HepG2 (cell line): ENCODE measurements around the gene ALDH1L2. TPM values are rescaled to one million over a fixed set of nuclear protein-coding genes. Genes with fewer than 3 reads are reported as not detected.

Experiments
- ARID2 ChIP-seq: sonication (generic); formaldehyde crosslinking; IDR thresholded peaks from 2 replicates; pipeline ENCODE4 v1.8.1; 2022; ENCODE audit warnings: mild to moderate bottlenecking, missing genetic modification reagents, borderline replicate concordance
- CENPBD1 ChIP-seq: sonication (generic); formaldehyde crosslinking; IDR thresholded peaks from 2 replicates; pipeline ENCODE4 v1.8.0; 2022; ENCODE audit warnings: missing genetic modification reagents, low read depth, mild to moderate bottlenecking, borderline replicate concordance
- CHD4 ChIP-seq: fragments of 200-600 bp; sonication (generic); IDR thresholded peaks from 2 replicates; pipeline ENCODE4 v1.7.0; 2017; ENCODE audit warnings: mild to moderate bottlenecking, low read length, borderline replicate concordance
- CREM ChIP-seq, 2 experiments: sonication (generic) in 1 of 2; formaldehyde crosslinking in 1 of 2; IDR thresholded peaks; 2 replicates each; pipeline versions ENCODE4 v1.4.0 to v1.6.1; 2016 to 2020; ENCODE audit warnings: antibody characterized with exemption in 1 of 2, mild to moderate bottlenecking in 1 of 2, missing genetic modification reagents in 1 of 2
- ETV5 ChIP-seq: IDR thresholded peaks from 2 replicates; pipeline ENCODE4 v1.6.1; 2018; ENCODE audit warnings: missing biosample characterization, missing genetic modification reagents, inconsistent platforms, borderline replicate concordance
- ETV6 ChIP-seq: sonication (generic); formaldehyde crosslinking; conservative IDR thresholded peaks from 2 replicates; pipeline ENCODE4 v1.4.0; 2020; ENCODE audit warnings: missing genetic modification reagents
- HOXA5 ChIP-seq: sonication (generic); formaldehyde crosslinking; IDR thresholded peaks from 2 replicates; pipeline ENCODE4 v1.4.0; 2020; ENCODE audit warnings: missing genetic modification reagents
- RFX1 ChIP-seq: fragments of 450-650 bp; IDR thresholded peaks from 2 replicates; pipeline ENCODE4 v1.6.1; 2017
- SMAD3 ChIP-seq: sonication (generic); formaldehyde crosslinking; IDR thresholded peaks from 2 replicates; pipeline ENCODE4 v1.4.0; 2020; ENCODE audit warnings: missing genetic modification reagents
- SSRP1 ChIP-seq: IDR thresholded peaks from 2 replicates; pipeline ENCODE4 v1.6.1; 2016; ENCODE audit warnings: control low read depth
- TRIM24 ChIP-seq: sonication (generic); formaldehyde crosslinking; IDR thresholded peaks from 2 replicates; pipeline ENCODE4 v1.8.0; 2022; ENCODE audit warnings: mild to moderate bottlenecking, missing genetic modification reagents
- YEATS2 ChIP-seq: sonication (generic); formaldehyde crosslinking; IDR thresholded peaks from 2 replicates; pipeline ENCODE4 v1.4.0; 2020; ENCODE audit warnings: missing genetic modification reagents, borderline replicate concordance
- ZFP36L2 ChIP-seq: sonication (generic); formaldehyde crosslinking; IDR thresholded peaks from 2 replicates; pipeline ENCODE4 v1.4.0; 2020; ENCODE audit warnings: missing genetic modification reagents
- ZKSCAN1 ChIP-seq: fragments of 150-350 bp; IDR thresholded peaks from 2 replicates; pipeline ENCODE4 v1.6.1; 2014; ENCODE audit warnings: low read length
- ZKSCAN8 ChIP-seq: IDR thresholded peaks from 2 replicates; pipeline ENCODE4 v1.6.1; 2016; ENCODE audit warnings: borderline replicate concordance, missing genetic modification reagents, missing compliant biosample characterization
- ZNF17 ChIP-seq: sonication (generic); formaldehyde crosslinking; IDR thresholded peaks from 2 replicates; pipeline ENCODE4 v1.5.0; 2020; ENCODE audit warnings: mild to moderate bottlenecking, missing genetic modification reagents
- ZNF205 ChIP-seq: IDR thresholded peaks from 2 replicates; pipeline ENCODE4 v1.6.1; 2018; ENCODE audit warnings: missing biosample characterization, missing genetic modification reagents
- ZNF510 ChIP-seq: sonication (generic); formaldehyde crosslinking; IDR thresholded peaks from 2 replicates; pipeline ENCODE4 v1.4.0; 2020; ENCODE audit warnings: low read depth, mild to moderate bottlenecking, missing genetic modification reagents
- ZNF530 ChIP-seq: sonication (generic); formaldehyde crosslinking; IDR thresholded peaks from 2 replicates; pipeline ENCODE4 v1.5.0; 2020; ENCODE audit warnings: low read depth, mild to moderate bottlenecking, missing genetic modification reagents
- ZNF574 ChIP-seq: sonication (generic); formaldehyde crosslinking; IDR thresholded peaks from 2 replicates; pipeline ENCODE4 v1.4.0; 2020; ENCODE audit warnings: missing genetic modification reagents
- ZNF674 ChIP-seq: sonication (generic); formaldehyde crosslinking; IDR thresholded peaks from 2 replicates; pipeline ENCODE4 v1.5.0; 2020; ENCODE audit warnings: low read depth, mild to moderate bottlenecking, missing genetic modification reagents
- ZSCAN29 ChIP-seq: sonication (generic); formaldehyde crosslinking; conservative IDR thresholded peaks from 2 replicates; pipeline ENCODE4 v1.4.0; 2020; ENCODE audit warnings: mild to moderate bottlenecking, missing genetic modification reagents
- polyA plus RNA-seq, 8 experiments: library from polyadenylated mRNA; depleted of rRNA in 3 of 8; stranded (reverse) in 7 of 8; unstranded in 1 of 8; fragments of >200 nt; fragmentation: Illumina TruSeq in 4 of 8; extraction: Trizol in 4 of 8; gene quantifications; 2 replicates each; pipeline versions ENCODE4 v1.2.1 to v1.2.3, GENCODE V29; 2011 to 2016; ENCODE audit warnings: low read depth in 4 of 8, missing spikeins in 1 of 8, mixed read lengths in 1 of 8; ENCODE audit not compliant: insufficient read depth in 1 of 8
- total RNA-seq, 5 experiments: library from RNA; depleted of rRNA; stranded (reverse); fragments of >200 nt; fragmentation: Illumina TruSeq; extraction: Trizol; gene quantifications; 2 replicates each; pipeline ENCODE4 v1.2.3, GENCODE V29; 2016; ENCODE audit warnings: low read depth in 1 of 5
- TF ChIP-seq, protein P1 (sequence below): sonication (generic); formaldehyde crosslinking; IDR thresholded peaks from 2 replicates; pipeline ENCODE4; 2020; ENCODE audit warnings: missing genetic modification reagents, mild to moderate bottlenecking, borderline replicate concordance

The ALDH1L2 gene
- total and polyA plus RNA-seq, 2 of the 13 experiments (the other 11 are each of a cell fraction or from before 2014, with no cell fraction given) = 0.40 to 4.6 TPM

GRCh38 chr12:105107494-105108371, 23.5 kb upstream of the ALDH1L2 start, which contains the start of gene WASHC4 (continued):
- TF ChIP-seq ZNF574 (CRISPR knock-in tag) (peak; percentile 96), ZNF205 (CRISPR knock-in tag) (peak; percentile 86), ZNF674 (CRISPR knock-in tag) (no peak), ZNF17 (0 out of 2 replicates have a peak, but pooled peaks have one; percentile 71), CREM (IDR thresholded peaks at IDR 0.05) (no peak; the same call in 1 of the 2 replicates), CREM (CRISPR knock-in tag; IDR thresholded peaks at IDR 0.05) (no peak), ARID2 (CRISPR knock-in tag) (no peak), YEATS2 (peak; percentile 58; the same call in 1 of the 2 replicates), ZNF530 (CRISPR knock-in tag) (no peak), TRIM24 (CRISPR knock-in tag) (no peak), HOXA5 (CRISPR knock-in tag) (peak; percentile 85), SSRP1 (CRISPR knock-in tag) (no peak), ETV6 (CRISPR knock-in tag) (no peak), ZNF510 (CRISPR knock-in tag) (peak; percentile 97), ETV5 (CRISPR knock-in tag) (peak; percentile 95), RFX1 (no peak), ZSCAN29 (CRISPR knock-in tag) (peak; percentile 88), CHD4 (no peak), CENPBD1 (CRISPR knock-in tag) (no peak; the same call in 1 of the 2 replicates), ZKSCAN8 (CRISPR knock-in tag) (no peak), ZFP36L2 (CRISPR knock-in tag) (no peak), ZKSCAN1 (no peak), SMAD3 (CRISPR knock-in tag) (no peak)
- TF ChIP-seq, protein P1, sequence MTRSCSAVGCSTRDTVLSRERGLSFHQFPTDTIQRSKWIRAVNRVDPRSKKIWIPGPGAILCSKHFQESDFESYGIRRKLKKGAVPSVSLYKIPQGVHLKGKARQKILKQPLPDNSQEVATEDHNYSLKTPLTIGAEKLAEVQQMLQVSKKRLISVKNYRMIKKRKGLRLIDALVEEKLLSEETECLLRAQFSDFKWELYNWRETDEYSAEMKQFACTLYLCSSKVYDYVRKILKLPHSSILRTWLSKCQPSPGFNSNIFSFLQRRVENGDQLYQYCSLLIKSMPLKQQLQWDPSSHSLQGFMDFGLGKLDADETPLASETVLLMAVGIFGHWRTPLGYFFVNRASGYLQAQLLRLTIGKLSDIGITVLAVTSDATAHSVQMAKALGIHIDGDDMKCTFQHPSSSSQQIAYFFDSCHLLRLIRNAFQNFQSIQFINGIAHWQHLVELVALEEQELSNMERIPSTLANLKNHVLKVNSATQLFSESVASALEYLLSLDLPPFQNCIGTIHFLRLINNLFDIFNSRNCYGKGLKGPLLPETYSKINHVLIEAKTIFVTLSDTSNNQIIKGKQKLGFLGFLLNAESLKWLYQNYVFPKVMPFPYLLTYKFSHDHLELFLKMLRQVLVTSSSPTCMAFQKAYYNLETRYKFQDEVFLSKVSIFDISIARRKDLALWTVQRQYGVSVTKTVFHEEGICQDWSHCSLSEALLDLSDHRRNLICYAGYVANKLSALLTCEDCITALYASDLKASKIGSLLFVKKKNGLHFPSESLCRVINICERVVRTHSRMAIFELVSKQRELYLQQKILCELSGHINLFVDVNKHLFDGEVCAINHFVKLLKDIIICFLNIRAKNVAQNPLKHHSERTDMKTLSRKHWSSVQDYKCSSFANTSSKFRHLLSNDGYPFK (CRISPR knock-in tag) = peak; percentile 45; the same call in 1 of the 2 replicates
